GM20000 (cell line): Measurements from ENCODE around the gene SLIT3.

Source experiments
- DNase-seq: peaks from one replicate; pipeline ENCODE4 v3.0.0; 2012; ENCODE audit warnings: low spot score
- CTCF ChIP-seq: IDR thresholded peaks from 2 replicates; pipeline ENCODE4 v1.5.1; 2012; ENCODE audit warnings: mild to moderate bottlenecking, control low read depth; ENCODE audit errors: extremely low read depth, missing control alignments

SLIT3 gene

GRCh38 chr5:169307646-169308045, 6.7 kb upstream of the SLIT3 start:
- DNase-seq: no peak
- TF ChIP-seq CTCF: no peak

- TF ChIP-seq CTCF: no peak
- no peak for DNase-seq
Measured at GRCh38 chr5:169305366-169305765, 4.4 kb upstream of the SLIT3 start.

GRCh38 chr5:169304175-169304574, 3.2 kb upstream of the SLIT3 start:
- no peak for TF ChIP-seq CTCF

GRCh38 chr5:169303119-169303515, 2.2 kb upstream of the SLIT3 start:
- DNase-seq: no peak
- no peak for TF ChIP-seq CTCF

More at GRCh38 chr5:169304175-169304574, 3.2 kb upstream of the SLIT3 start:
- DNase-seq: no peak

- DNase-seq: peak; percentile 80
- TF ChIP-seq CTCF: peak; percentile 84
Measured at GRCh38 chr5:169302491-169303118, 1.7 kb upstream of the SLIT3 start.

- no peak for TF ChIP-seq CTCF
- no peak for DNase-seq
Measured at GRCh38 chr5:169301986-169302385, 1.0 kb upstream of the SLIT3 start.

GRCh38 chr5:169301386-169301934, 521 bp upstream of the SLIT3 start:
- no peak for TF ChIP-seq CTCF

More at GRCh38 chr5:169301386-169301934, 521 bp upstream of the SLIT3 start:
- no peak for DNase-seq
